GM19043 (cell line): ENCODE measurements around the gene KLHL1.

Experiments used
- ATAC-seq: cut with Tn5 transposase; IDR thresholded peaks from one replicate; pipeline ENCODE4 v1.9.1; 2021; ENCODE audit warnings: low read depth; ENCODE audit not compliant: unreplicated experiment

The KLHL1 gene

DNA sequence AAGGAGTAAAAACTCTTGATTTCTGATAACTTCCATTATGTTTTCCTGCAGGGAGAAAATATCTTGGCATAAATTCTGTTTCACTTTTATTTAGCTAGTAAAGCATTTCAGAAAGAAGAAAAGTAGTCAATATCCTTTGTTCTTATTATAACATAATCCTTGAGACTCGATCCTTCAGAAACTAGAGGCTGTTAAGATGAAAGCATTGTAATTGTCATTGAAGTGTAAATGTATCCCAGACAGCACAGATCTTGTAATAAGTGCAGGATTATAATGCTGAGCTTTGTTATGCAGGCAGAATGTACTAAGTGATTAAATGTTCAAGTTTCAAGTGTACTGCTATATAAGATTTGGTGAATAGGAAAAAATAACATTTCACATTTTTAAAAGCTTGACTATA lies 225.8 kb downstream of the KLHL1 start:
- ATAC-seq: no peak

DNA sequence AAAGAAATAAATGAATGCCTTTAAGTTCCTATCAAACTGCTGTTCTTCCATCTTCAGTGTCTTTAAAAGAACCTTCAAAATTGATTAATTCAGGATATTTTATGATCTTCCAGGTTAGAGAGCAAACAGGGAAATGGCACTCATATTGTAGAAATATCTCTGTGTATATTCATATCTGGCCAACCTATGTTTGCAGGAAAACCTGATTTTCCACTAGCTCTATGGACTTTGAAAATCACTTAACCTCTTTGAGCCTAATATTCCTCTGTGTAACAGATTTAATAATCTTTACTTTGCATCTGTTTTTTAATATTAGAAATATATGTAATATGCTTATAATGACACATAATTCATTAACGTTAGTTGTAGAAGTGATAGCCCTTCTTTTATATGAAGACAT lies 228.3 kb downstream of the KLHL1 start:
- no peak for ATAC-seq

DNA sequence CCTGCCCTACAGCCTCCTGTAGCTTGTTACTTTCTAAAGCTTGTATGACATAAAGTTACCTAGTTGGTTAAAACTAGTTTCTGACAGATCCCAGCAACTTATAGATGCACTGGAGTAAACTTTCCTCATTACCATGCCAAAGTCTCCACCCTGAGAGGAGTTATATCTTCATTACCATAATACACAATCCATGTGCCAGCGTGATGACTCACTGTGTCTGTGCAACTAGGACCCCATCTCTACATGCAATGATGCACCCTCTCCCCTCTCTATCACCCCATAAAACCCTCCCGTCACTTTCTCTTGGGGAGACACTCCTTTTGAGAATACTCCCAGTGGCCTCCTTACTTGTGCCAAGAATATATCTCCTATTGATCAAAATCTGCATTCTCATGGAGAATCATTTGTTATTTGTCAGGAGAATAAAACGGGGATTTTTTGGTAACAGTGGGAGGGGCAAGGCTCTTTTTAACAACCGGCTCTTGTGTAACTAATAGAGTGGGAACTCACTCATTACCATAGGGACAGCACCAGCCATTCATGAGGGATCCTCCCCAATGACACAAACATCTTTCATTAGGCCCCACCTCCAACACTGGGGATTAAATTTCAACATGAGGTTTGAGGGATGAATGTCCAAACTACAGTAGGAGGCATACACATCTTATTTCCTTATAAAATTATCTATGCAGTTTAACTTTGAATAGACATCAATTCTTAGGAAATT lies 235.8 kb downstream of the KLHL1 start:
- ATAC-seq: no peak

DNA sequence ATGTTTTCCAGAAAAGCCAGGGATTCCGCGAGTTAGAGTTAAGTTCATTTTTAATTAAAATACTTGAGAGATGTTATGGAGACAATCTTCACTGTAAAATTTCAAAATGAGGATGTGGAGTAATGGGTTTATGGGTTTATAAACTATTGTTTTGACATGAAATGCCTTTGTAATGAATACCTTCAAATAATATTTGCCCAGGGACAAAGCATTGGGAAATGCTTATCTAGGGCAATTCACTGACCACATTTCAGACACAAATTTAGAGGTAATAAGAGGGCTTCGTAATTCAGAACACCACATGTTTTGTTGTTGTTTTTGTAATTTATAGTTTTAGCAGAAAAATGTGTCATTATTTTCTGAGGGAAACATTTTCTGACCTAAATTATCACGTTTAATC lies 241.7 kb downstream of the KLHL1 start:
- ATAC-seq: no peak

DNA sequence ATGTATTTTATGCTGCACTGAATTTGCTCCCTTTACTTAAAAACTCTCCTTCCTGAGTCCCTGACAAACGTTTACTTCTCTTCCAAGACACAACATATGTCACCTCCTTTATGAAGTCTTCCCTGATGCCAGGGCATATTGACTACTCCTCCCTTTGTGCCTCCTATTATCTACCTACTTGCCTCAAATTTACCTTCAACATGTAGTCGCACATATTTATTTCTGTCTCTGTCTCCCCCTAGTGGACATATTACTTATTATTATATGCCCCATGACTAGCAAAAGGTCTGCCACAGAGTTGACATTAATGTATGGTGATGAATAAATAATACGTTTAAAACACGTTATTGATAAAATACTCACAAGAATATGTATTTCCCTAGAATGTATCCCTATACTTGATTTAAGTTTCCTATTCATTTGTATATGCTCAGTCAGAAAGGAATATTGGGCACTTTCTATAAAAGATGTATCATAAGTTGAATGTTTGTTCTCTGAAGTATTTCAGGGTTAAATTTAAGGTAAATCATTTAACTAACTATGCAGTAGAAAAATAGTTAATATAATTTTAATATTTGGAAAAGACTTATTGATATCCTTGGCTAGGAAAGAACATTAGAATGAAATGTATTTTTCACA lies 250.9 kb downstream of the KLHL1 start:
- ATAC-seq: peak; percentile 86

DNA sequence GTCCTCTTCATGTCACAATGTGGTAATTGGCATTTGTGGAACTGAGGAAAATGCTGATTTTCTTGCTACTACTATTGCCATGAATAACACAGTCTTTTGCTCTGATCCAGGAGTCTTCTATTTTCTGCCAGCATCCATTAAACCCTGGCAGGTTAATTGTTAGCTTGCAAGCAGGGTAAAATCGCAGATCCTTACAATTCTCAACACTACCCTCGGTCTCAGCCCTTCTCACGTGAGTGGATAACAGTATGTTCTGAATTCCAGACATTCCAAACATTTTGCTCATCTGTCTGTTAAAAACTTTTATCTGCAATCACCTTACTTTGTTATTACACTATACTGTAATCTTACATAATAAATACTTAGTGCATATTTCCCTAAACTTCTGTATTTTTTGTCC lies 251.9 kb downstream of the KLHL1 start:
- ATAC-seq: no peak

- ATAC-seq: no peak
Observed at GRCh38 chr13:69828527-69828926, 279.7 kb downstream of the KLHL1 start.

DNA sequence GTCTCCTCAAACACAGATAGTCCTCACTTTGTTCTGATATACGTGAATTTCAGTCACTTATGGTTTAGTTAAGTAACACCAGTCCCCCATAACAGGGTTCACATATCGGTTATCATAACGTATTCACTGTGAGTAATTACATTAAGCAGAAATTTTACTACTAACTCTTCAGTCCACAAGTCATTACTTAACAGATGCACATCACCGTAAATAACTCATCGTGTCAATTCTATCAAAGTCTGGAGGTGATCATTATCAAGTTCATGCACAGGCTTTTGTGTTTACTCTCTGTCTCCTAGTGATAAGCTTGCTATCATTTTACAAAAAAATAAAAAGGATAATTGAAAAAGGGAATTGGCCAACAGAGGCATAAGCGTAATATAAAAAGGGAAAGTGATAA lies 288.1 kb downstream of the KLHL1 start:
- ATAC-seq: no peak

DNA sequence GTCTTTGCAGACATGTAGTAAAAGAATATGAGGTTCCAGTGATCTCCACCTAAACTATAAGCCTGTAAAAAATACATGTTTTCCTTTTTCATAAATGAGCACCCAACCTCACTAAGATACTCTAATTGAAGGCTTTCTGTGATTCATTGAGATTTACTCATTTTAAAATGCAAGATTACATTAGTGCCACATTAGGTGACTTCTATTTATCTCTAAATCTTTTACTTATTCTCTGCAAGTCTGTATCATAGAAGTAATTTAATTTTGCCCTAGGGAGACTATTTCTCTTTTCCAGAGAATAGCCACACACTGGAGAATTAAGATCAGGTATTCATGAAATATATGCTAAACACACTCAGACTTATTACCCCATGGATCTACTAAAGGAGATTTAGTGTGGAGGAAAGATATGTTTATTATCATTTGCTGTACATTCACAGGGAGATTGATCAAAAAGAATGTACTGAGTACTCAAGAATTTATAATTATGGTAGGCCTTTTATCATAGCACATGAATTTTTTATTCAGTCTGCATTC lies 290.9 kb downstream of the KLHL1 start:
- ATAC-seq: no peak

DNA sequence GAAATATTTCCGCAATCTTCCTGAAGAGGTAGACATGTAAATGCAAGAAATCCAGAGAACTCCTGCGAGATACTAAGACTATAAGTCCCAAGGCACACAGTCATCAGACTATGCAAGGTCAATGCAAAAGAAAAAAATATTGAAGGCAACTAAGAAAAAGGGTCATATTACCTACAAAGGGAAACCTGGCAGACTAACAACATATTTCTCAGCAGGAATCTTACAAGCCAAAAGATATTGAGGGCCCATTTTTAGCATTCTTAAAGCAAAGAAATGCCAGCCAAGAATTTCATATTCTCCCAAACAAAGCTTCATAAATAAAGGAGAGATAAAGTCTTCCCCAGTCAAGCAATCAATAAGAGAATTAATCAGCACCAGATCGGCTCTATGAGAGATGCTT lies 299.1 kb downstream of the KLHL1 start:
- ATAC-seq: no peak

DNA sequence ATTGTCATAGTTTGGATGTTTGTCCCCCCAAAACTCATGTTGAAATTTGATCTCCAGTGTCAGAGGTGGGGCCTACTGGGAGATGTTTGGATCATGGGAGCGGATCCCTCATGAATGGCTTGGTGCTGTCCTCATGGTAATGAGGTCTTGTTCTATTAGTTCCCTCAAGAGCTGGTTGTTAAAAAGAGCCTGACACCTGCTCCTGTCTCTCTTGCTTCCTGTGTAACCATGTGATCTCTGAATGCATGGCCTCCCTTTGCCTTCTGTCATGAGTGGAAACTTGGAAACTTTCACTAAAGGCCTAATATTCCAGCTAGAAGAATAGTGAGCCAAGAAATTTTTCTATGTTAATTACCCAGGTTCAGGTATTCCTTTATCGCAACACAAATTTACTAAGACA lies 312.0 kb downstream of the KLHL1 start:
- no peak for ATAC-seq

GRCh38 chr13:69793783-69794453 lies 314.3 kb downstream of the KLHL1 start:
- no peak for ATAC-seq

DNA sequence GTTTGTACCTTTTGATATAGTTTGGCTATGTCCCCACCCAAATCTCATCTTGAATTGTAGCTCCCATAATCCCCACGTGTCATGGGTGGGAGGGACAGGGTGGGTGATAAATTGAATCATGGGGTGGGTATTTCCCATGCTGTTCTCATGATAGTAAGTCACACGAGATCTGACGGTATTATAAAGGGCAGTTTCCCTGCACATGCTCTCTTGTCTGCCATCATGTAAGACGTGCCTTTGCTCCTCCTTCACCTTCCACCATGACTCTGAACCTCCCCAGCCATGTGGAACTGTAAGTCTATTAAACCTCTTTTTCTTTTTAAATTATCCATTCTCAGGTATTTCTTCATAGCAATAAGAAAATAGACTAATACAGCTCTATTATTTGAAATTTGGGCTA lies 331.3 kb downstream of the KLHL1 start:
- no peak for ATAC-seq

GRCh38 chr13:69769608-69770007 lies 338.6 kb downstream of the KLHL1 start:
- no peak for ATAC-seq

GRCh38 chr13:69761581-69761980 lies 346.7 kb downstream of the KLHL1 start:
- ATAC-seq: no peak

- ATAC-seq: no peak
Observed at GRCh38 chr13:69755101-69755500, 353.2 kb downstream of the KLHL1 start.

DNA sequence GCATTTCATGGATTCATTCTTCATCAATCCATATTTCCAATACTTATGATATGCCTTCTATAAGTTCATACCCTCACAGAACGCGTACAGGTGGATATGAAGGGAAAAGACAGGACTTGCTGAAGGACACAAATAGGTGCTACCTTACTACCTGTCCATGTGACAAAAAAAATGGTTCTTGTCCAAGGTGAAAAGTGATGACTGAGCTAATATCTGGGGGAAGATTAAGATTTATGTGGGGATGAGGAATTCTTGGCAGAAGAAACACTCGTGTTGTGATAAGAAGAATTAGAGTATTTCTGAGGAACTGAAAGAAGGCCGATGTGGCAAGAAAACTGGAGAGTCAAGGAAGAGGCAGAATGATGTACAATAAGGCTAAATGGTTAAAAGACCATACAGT lies 357.0 kb downstream of the KLHL1 start:
- ATAC-seq: no peak

GRCh38 chr13:69737129-69737935 lies 370.9 kb downstream of the KLHL1 start:
- no peak for ATAC-seq

DNA sequence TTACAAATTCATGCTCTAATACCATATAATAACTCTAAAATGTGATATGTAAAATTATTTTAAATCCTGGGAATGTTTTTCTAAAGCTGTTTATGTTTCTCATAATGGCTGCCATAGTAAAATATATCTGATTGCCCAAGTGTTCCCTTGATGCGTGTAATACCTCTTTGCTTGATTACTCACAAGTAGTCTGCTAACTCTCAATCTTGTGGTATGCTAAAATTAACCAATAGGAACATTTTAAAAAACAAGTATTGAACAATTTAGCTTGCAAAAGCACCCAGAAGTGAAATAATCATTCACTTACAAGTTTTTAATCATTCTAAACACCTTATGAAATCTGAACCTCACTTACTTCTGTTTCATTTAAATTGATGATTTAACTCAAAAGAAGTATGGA lies 386.6 kb downstream of the KLHL1 start:
- ATAC-seq: no peak

- no peak for ATAC-seq
Observed at GRCh38 chr13:69720278-69720983, 387.8 kb downstream of the KLHL1 start.
